Measurements from ENCODE around the gene TSPAN3. TPM values are rescaled to one million over a fixed set of nuclear protein-coding genes. Genes with fewer than 3 reads are reported as not detected.

The TSPAN3 gene
- total RNA-seq, 1 donor from 2014 or later: 259 TPM

DNA sequence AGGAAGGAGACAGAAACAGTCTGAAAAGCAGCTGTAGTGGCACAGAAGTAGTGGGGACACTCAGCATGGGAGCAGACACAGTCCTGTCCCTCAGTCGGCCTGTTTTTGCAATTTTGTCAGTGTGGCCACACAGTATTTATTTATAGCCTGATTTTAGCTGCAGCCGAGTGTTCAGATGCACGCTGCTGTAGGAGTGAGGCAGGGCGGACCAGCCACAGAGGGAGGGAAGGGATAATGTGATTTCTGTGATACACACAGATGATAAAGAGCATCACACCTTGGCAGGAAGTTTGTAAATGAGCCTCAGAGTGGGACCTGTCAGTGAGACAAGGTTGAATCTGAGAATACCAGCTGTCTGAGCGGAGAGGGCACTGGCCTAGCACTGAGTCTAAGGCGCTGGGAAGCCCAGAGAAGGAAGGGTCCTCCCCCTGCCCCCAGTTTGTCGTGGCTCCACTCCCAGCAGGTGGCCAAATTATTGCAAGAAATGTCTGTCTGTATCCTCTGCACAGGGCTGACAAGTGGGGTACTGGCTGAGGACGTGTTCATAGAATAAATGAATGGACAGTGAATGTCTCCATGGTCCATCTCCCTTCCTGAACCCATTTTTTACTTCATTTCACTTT lies 72.1 kb downstream of the TSPAN3 start:
- DNase-seq (ENCODE audit: low read depth, low spot score): no peak
- Mint-ChIP-seq H3K36me3 (ENCODE audit: low read depth) (no peaks in the 10 kb centered on the region), H3K4me3 (no peak overlapping the region), H3K27ac (ENCODE audit: unreplicated experiment) (no peak overlapping the region), H3K9me3 (no peaks in the 10 kb centered on the region), H3K4me1 (no peaks in the 10 kb centered on the region), H3K27me3 (ENCODE audit: low read depth) (no peaks in the 10 kb centered on the region)
- TF ChIP-seq, protein P1, sequence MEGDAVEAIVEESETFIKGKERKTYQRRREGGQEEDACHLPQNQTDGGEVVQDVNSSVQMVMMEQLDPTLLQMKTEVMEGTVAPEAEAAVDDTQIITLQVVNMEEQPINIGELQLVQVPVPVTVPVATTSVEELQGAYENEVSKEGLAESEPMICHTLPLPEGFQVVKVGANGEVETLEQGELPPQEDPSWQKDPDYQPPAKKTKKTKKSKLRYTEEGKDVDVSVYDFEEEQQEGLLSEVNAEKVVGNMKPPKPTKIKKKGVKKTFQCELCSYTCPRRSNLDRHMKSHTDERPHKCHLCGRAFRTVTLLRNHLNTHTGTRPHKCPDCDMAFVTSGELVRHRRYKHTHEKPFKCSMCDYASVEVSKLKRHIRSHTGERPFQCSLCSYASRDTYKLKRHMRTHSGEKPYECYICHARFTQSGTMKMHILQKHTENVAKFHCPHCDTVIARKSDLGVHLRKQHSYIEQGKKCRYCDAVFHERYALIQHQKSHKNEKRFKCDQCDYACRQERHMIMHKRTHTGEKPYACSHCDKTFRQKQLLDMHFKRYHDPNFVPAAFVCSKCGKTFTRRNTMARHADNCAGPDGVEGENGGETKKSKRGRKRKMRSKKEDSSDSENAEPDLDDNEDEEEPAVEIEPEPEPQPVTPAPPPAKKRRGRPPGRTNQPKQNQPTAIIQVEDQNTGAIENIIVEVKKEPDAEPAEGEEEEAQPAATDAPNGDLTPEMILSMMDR (conservative IDR thresholded peaks at IDR 0.05): no peak

DNA sequence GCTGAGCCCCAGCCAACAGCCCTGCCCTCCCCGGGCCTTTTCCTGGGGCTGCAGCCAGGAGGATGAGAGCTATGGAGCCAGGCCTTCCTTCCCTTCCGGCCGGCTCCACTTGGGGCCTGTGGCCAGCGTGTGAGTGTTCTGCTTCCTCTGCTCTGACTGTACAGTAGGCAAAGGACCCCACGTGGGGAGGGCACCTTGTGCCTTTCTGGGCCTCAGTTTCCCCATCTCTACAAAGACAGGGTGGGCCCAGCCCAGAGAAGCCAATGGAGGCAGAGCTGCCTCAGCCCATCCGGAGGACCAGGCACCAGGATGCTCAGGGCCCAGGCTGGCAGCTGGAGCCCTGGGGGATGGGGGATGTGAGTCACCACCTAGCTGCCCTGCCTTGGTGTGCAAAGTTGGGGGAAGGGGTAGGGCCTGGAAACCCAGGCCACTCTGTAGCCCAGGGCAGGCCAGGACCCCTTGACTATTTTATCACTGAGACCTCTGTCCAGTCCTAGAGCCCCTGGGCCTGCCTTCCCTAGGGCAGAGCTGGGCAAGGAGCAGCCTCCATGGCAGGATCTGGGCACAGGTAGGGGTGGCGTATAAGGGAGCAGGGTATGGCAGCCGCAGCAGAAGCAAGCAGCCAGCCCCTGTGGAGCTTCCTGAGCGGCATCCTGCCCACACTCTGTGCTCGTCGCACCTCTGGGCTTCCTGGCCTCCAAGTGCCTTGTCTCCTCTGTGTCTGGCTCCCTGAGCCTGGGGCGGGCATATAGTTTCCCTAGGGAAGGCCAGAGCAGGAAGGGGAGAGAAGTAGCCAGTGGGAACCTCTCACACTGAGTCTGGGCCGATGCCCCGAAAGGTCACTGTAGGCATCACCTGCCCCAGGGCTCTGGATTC lies 74.1 kb downstream of the TSPAN3 start:
- H3K4me1 Mint-ChIP-seq: no peaks in the 10 kb centered on the region
- DNase-seq (ENCODE audit: low read depth, low spot score): no peak

DNA sequence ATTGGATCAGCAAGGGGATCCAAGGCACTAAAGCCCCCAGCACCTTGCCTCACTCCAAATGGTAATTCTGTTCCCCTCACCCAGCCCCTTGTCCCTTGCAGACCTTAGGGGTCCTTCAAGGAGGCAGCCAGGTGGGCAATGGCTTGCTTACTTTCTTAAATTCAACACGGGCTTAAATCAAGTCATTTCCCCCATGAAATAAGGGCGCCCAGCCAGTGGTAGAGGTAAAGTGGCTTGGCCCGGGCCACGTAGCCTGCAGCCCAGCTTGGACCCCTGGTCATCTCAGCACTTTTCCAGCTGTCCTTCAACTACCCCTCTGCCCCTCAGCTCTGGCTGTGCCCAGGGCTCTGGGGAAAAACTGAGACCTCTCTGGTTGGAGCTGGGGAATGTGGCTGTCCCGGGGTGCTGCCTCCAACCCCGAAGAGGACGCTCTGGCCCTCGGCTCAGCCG lies 74.8 kb downstream of the TSPAN3 start:
- DNase-seq (ENCODE audit: low read depth, low spot score): no peak
- H3K36me3 Mint-ChIP-seq (ENCODE audit: low read depth): no peaks in the 10 kb centered on the region
- TF ChIP-seq, protein P1 (conservative IDR thresholded peaks at IDR 0.05): no peak
- H3K4me1 Mint-ChIP-seq: no peaks in the 10 kb centered on the region
- H3K27me3 Mint-ChIP-seq (ENCODE audit: low read depth): no peaks in the 10 kb centered on the region
- no peak overlapping the region for H3K4me3 Mint-ChIP-seq
- H3K9me3 Mint-ChIP-seq: no peaks in the 10 kb centered on the region
- H3K27ac Mint-ChIP-seq (ENCODE audit: unreplicated experiment): no peak overlapping the region

More for the DNA sequence above, 74.1 kb downstream of the TSPAN3 start:
- no peak overlapping the region for H3K4me3 Mint-ChIP-seq
- TF ChIP-seq, protein P1 (conservative IDR thresholded peaks at IDR 0.05): no peak
- no peaks in the 10 kb centered on the region for H3K36me3 Mint-ChIP-seq (ENCODE audit: low read depth)
- H3K27ac Mint-ChIP-seq (ENCODE audit: unreplicated experiment): no peak overlapping the region
- H3K27me3 Mint-ChIP-seq (ENCODE audit: low read depth): no peaks in the 10 kb centered on the region
- H3K9me3 Mint-ChIP-seq: no peaks in the 10 kb centered on the region

DNA sequence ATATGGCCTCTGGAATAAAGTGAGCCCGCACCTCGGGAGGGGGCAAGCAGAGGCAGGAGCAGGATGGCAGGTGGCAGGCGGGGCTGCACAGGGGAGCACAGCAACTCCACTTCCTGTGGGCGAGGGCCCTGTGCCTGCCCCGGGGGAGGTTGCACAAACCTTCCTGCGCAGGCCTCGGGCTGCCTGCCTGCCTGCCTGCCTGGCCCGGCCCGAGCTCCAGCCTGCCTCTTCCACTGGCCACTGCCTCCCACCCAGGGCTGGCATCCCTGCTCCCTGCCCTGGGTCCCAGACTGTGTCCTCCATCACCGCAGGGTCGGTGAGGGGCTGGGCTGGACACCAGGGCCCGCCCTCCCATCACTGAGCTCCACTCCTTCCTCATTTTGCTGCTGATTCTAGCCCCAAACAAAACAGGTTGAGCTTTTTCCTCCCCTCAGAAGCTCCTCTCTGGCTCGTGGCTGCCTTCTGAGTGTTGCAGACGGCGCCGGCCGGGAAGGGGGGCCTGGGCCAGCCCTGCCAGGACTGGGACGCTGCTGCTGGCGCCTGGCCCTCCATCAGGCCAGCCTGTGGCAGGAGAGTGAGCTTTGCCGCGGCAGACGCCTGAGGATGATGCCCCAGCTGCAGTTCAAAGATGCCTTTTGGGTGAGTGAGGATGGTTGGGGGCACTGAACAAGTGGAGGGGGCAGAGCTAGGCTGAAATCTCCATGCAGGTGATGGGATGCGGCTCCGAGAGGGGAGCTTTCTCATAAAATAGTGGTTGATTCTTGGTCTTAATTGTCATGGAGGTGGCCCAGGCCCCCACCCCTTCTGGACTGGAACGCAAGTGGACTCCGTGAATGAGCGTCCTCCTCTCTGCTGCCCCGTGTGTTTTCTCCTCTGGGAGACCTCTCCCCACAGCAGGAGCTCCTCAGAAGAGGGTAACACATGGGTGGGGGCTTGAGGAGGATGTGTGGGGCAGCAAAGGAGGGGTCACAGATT lies 75.7 kb downstream of the TSPAN3 start, which contains the start of gene PSTPIP1:
TSS of gene PSTPIP1 (plus strand) at position 156 of the 975 bp plus-strand sequence. CDS start at position 604, 448 bp downstream.
- TF ChIP-seq, protein P1 (conservative IDR thresholded peaks at IDR 0.05): no peak
- Mint-ChIP-seq H3K27ac (ENCODE audit: unreplicated experiment) (no peak within 1 kb of the TSS), H3K36me3 (ENCODE audit: low read depth) (no peaks in the 10 kb centered on the region), H3K27me3 (ENCODE audit: low read depth) (no peaks in the 10 kb centered on the region), H3K4me3 (no peak within 1 kb of the TSS), H3K9me3 (no peaks in the 10 kb centered on the region), H3K4me1 (peaks cover 3% of the 10 kb centered on the region)
- no peak for DNase-seq (ENCODE audit: low read depth, low spot score)

DNA sequence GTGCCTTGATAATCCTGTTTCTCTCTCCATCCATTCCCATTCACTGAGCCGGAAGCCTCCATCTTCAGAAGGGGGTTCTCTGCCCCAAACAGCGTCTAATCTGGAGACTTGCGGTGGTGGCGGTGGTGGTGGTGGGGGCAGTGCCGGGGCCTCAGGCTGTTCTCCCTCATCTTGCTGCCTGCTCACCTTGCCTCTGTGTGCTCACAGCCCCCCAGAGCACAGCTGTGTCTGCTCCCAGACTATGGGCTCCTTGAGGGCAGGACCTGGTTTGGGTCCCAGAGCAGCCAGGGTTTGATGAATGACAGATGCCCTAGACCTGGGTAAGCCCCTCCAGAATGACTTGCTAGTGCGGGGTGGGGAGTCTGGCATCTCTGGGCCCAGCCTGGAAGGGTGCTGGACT lies 76.4 kb downstream of the TSPAN3 start:
- H3K4me3 Mint-ChIP-seq: no peak overlapping the region
- H3K27ac Mint-ChIP-seq (ENCODE audit: unreplicated experiment): no peak overlapping the region
- H3K36me3 Mint-ChIP-seq (ENCODE audit: low read depth): no peaks in the 10 kb centered on the region
- H3K27me3 Mint-ChIP-seq (ENCODE audit: low read depth): no peaks in the 10 kb centered on the region
- TF ChIP-seq, protein P1 (conservative IDR thresholded peaks at IDR 0.05): no peak
- H3K9me3 Mint-ChIP-seq: no peaks in the 10 kb centered on the region
- DNase-seq (ENCODE audit: low read depth, low spot score): no peak
- H3K4me1 Mint-ChIP-seq: peaks cover 3% of the 10 kb centered on the region
